Keratinocyte (primary cell): ENCODE data around the gene IFI27. TPM values are rescaled to one million over a fixed set of nuclear protein-coding genes. Genes with fewer than 3 reads are reported as not detected.

Experiments
- DNase-seq: peaks from one replicate; pipeline ENCODE4 v3.0.0-alpha.2; 2011; ENCODE audit warnings: low read depth, missing footprints, low spot score
- FAIRE-seq: peaks from 2 replicates; lab custom pipeline; 2011; peaks lifted over from hg19 to GRCh38; lab: Jason Lieb, UNC
- H2AFZ ChIP-seq: 2 replicates; pipeline ENCODE4 v1.6.0; 2012; ENCODE audit warnings: low read length, control low read depth, inconsistent platforms; ENCODE audit not compliant: control insufficient read depth
- H3K27ac ChIP-seq: 2 replicates; pipeline ENCODE4 v1.5.1; 2011; ENCODE audit warnings: low read length; ENCODE audit not compliant: control insufficient read depth, insufficient read depth
- H3K27me3 ChIP-seq: 3 replicates; pipeline ENCODE4 v1.6.0; 2011; ENCODE audit warnings: low read length; ENCODE audit not compliant: control insufficient read depth, insufficient read depth; ENCODE audit errors: extremely low read depth
- H3K36me3 ChIP-seq, 2 experiments: 2 replicates in 1 of 2; 3 replicates in 1 of 2; pipeline ENCODE4 v1.5.1; 2011; ENCODE audit warnings: low read length in 2 of 2, mild to moderate bottlenecking in 1 of 2; ENCODE audit not compliant: control insufficient read depth in 2 of 2, insufficient read depth in 2 of 2; ENCODE audit errors: extremely low read depth in 1 of 2
- H3K4me1 ChIP-seq: 3 replicates; pipeline ENCODE4 v1.5.1; 2011; ENCODE audit warnings: low read length; ENCODE audit not compliant: control insufficient read depth, insufficient read depth; ENCODE audit errors: extremely low read depth
- H3K4me2 ChIP-seq: 3 replicates; pipeline ENCODE4 v1.6.0; 2011; ENCODE audit warnings: low read depth, low read length; ENCODE audit not compliant: control insufficient read depth, insufficient read depth; ENCODE audit errors: extremely low read depth
- H3K4me3 ChIP-seq, 3 experiments: fragments of 200-600 bp in 1 of 3; sonication (generic) in 1 of 3; 2 replicates in 2 of 3; 3 replicates in 1 of 3; pipeline ENCODE4 v1.5.1; 2011 to 2016; ENCODE audit warnings: low read length in 3 of 3, mild to moderate bottlenecking in 3 of 3, control low read depth in 2 of 3, inconsistent platforms in 1 of 3, low read depth in 1 of 3, mixed read lengths in 1 of 3, mixed run types in 1 of 3, moderate library complexity in 1 of 3; ENCODE audit not compliant: control insufficient read depth in 2 of 3, insufficient read depth in 2 of 3; ENCODE audit errors: extremely low read depth in 1 of 3
- H3K79me2 ChIP-seq: 2 replicates; pipeline ENCODE4 v1.6.0; 2012; ENCODE audit warnings: low read length; ENCODE audit not compliant: control insufficient read depth, insufficient read depth
- H3K9ac ChIP-seq: 3 replicates; pipeline ENCODE4 v1.6.0; 2011; ENCODE audit warnings: low read length; ENCODE audit not compliant: control insufficient read depth, insufficient read depth; ENCODE audit errors: extremely low read depth
- H3K9me1 ChIP-seq: 3 replicates; pipeline ENCODE4 v1.6.0; 2011; ENCODE audit warnings: low read length; ENCODE audit not compliant: control insufficient read depth, insufficient read depth; ENCODE audit errors: extremely low read depth
- H3K9me3 ChIP-seq: 2 replicates; pipeline ENCODE4 v1.5.1; 2012; ENCODE audit warnings: low read depth, low read length; ENCODE audit not compliant: control insufficient read depth
- H4K20me1 ChIP-seq: 3 replicates; pipeline ENCODE4 v1.6.0; 2011; ENCODE audit warnings: low read length; ENCODE audit not compliant: control insufficient read depth, insufficient read depth; ENCODE audit errors: extremely low read depth
- EZH2 ChIP-seq: IDR thresholded peaks from one replicate; pipeline ENCODE4 v1.6.1; 2012; ENCODE audit warnings: inconsistent platforms, mild to moderate bottlenecking, low read length, moderate library complexity
- dilution Hi-C: fragments of 300-500 bp; cut with MboI; formaldehyde crosslinking; loops from one replicate; pipeline ENCODE4 v1.7.0; 2020; ENCODE audit warnings: low sequenced_read_pairs; ENCODE audit not compliant: extremely low pct_ligation_motif_present
- polyA plus RNA-seq, 5 experiments: library from polyadenylated mRNA; depleted of rRNA in 3 of 5; stranded (reverse) in 3 of 5; stranded (forward) in 1 of 5; unstranded in 1 of 5; fragments of >200 nt; gene quantifications; 1 replicate in 1 of 5; 2 replicates in 3 of 5; 3 replicates in 1 of 5; pipeline versions ENCODE4 v1.2.1 to v1.2.3, GENCODE V29; 2011 to 2012; ENCODE audit warnings: missing spikeins in 2 of 5, low read depth in 1 of 5, low replicate concordance in 1 of 5
- TF ChIP-seq, protein P1 (sequence below), 3 experiments: IDR thresholded peaks in 1 of 3; conservative IDR thresholded peaks in 1 of 3; optimal IDR thresholded peaks in 1 of 3; 2 replicates in 2 of 3; 3 replicates in 1 of 3; pipeline versions ENCODE3 to v1.5.1; 2011; ENCODE audit warnings: low read length in 3 of 3, mild to moderate bottlenecking in 3 of 3, moderate library complexity in 2 of 3, control low read depth in 1 of 3, inconsistent platforms in 1 of 3; ENCODE audit not compliant: insufficient read depth in 2 of 3; ENCODE audit errors: extremely low read depth in 1 of 3

Gene IFI27
- polyA plus RNA-seq, 1 donor (not counting 4 experiments of a cell fraction or from before 2014, with no cell fraction given), result 1,132 TPM

DNA sequence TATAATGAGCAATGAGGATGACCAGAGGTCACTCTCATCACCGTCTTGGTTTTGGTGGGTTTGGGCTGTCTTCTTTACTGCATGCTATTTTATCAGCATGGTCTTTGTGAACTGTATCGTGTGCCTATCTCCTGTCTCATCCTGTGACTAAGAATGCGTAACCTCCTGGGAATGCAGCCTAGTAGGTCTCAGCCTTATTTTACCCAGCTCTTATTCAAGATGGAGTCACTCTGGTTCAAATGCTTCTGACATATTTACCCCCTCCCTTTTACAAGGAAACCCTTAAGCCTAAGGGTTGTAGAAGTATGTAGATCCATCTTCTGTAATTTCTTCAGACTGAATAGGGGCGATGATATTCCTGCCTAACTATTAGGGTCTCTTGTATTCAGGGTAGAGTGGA, 21.1 kb upstream of the IFI27 start:
- dilution Hi-C loops, result no loop called here
- Histone ChIP-seq H3K9ac (no peak overlapping the region), H2AFZ (no peak overlapping the region), H3K4me2 (peak overlapping the region; percentile 29), H4K20me1 (no peaks in the 10 kb centered on the region), H3K79me2 (no peaks in the 10 kb centered on the region), H3K4me3 (no peak overlapping the region), H3K9me3 (no peaks in the 10 kb centered on the region), H3K9me1 (no peaks in the 10 kb centered on the region), H3K27me3 (no peaks in the 10 kb centered on the region), H3K36me3 (no peaks in the 10 kb centered on the region), H3K27ac (peak overlapping the region; percentile 14), H3K4me1 (peaks cover 17% of the 10 kb centered on the region)
- DNase-seq (no peak), FAIRE-seq (peak; percentile 83)
- no peak for TF ChIP-seq EZH2
- TF ChIP-seq, protein P1, sequence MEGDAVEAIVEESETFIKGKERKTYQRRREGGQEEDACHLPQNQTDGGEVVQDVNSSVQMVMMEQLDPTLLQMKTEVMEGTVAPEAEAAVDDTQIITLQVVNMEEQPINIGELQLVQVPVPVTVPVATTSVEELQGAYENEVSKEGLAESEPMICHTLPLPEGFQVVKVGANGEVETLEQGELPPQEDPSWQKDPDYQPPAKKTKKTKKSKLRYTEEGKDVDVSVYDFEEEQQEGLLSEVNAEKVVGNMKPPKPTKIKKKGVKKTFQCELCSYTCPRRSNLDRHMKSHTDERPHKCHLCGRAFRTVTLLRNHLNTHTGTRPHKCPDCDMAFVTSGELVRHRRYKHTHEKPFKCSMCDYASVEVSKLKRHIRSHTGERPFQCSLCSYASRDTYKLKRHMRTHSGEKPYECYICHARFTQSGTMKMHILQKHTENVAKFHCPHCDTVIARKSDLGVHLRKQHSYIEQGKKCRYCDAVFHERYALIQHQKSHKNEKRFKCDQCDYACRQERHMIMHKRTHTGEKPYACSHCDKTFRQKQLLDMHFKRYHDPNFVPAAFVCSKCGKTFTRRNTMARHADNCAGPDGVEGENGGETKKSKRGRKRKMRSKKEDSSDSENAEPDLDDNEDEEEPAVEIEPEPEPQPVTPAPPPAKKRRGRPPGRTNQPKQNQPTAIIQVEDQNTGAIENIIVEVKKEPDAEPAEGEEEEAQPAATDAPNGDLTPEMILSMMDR (optimal IDR thresholded peaks at IDR 0.05 in 1 of 3, IDR thresholded peaks at IDR 0.05 in 1 of 3, conservative IDR thresholded peaks at IDR 0.05 in 1 of 3; ENCODE audit: extremely low read depth in 1 of 3, insufficient read depth in 2 of 3, low read length in 3 of 3), result no peak

DNA sequence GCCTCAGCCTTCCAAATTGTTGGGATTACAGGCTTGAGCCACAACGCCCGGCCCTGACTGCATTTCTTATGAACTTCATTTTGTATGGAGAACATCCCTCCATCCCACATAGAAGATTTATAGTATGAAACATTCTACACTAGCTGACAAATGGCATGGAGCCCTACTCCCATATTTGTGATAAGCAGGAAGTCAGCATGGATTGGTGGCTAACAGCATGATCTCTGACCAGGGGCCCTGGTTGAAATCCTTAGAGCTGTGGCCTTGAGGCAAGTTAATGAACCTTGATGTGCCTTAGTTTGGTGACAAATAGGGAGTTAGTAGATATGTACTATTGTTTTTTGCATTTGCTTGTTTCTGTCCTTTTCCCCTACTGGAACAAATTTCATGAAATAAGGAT, 17.1 kb upstream of the IFI27 start:
- dilution Hi-C loops, result no loop called here
- no peaks in the 10 kb centered on the region for H3K9me1 ChIP-seq
- no peaks in the 10 kb centered on the region for H3K79me2 ChIP-seq
- H3K36me3 ChIP-seq, result peaks cover 0 to 6% of the 10 kb centered on the region in 2 experiments
- TF ChIP-seq, protein P1 (optimal IDR thresholded peaks at IDR 0.05 in 1 of 3, IDR thresholded peaks at IDR 0.05 in 1 of 3, conservative IDR thresholded peaks at IDR 0.05 in 1 of 3; ENCODE audit: extremely low read depth in 1 of 3, insufficient read depth in 2 of 3, low read length in 3 of 3), result no peak
- TF ChIP-seq EZH2, result no peak
- H3K9ac ChIP-seq, result no peak overlapping the region
- H3K27ac ChIP-seq, result no peak overlapping the region
- DNase-seq (no peak), FAIRE-seq (no peak)
- H3K4me3 ChIP-seq, result no peak overlapping the region
- H2AFZ ChIP-seq, result no peak overlapping the region
- H3K4me2 ChIP-seq, result no peak overlapping the region
- no peaks in the 10 kb centered on the region for H3K9me3 ChIP-seq
- peaks cover 13% of the 10 kb centered on the region for H3K4me1 ChIP-seq
- H4K20me1 ChIP-seq, result no peaks in the 10 kb centered on the region
- no peaks in the 10 kb centered on the region for H3K27me3 ChIP-seq
